Liver (tissue), 9 donors: Measurements from ENCODE around the gene KCNC4. TPM values are rescaled to one million over a fixed set of nuclear protein-coding genes. Genes with fewer than 3 reads are reported as not detected.

Experiments used
- DNase-seq: peaks from one replicate; pipeline ENCODE4 v3.0.0-alpha.2; 2017; ENCODE audit warnings: low spot score
- H3K27ac ChIP-seq, 2 donors: one replicate each; pipeline ENCODE4 v1.7.0; 2013; ENCODE audit warnings: inconsistent platforms in 2 of 2, low read length in 2 of 2, control low read depth in 1 of 2, low read depth in 1 of 2, mild to moderate bottlenecking in 1 of 2
- H3K27me3 ChIP-seq, 4 donors: one replicate each; pipeline versions ENCODE4 v1.6.1 to v1.7.0; 2013; ENCODE audit warnings: low read length in 3 of 4, inconsistent platforms in 1 of 4, mild to moderate bottlenecking in 1 of 4, moderate library complexity in 1 of 4; ENCODE audit not compliant: control insufficient read depth in 4 of 4, insufficient read depth in 4 of 4
- H3K36me3 ChIP-seq, 4 donors: one replicate each; pipeline versions ENCODE4 v1.6.1 to v1.7.0; 2013; ENCODE audit warnings: low read length in 3 of 4, mild to moderate bottlenecking in 3 of 4, low read depth in 1 of 4, moderate library complexity in 1 of 4; ENCODE audit not compliant: control insufficient read depth in 4 of 4, insufficient read depth in 3 of 4
- H3K4me1 ChIP-seq, 4 donors: one replicate each; pipeline versions ENCODE4 v1.6.1 to v1.7.0; 2013; ENCODE audit warnings: low read length in 3 of 4, mild to moderate bottlenecking in 3 of 4, moderate library complexity in 1 of 4; ENCODE audit not compliant: control insufficient read depth in 4 of 4, insufficient read depth in 4 of 4
- H3K4me3 ChIP-seq, 3 donors: one replicate each; pipeline versions ENCODE4 v1.6.1 to v1.7.0; 2013; ENCODE audit warnings: low read length in 3 of 3, control low read depth in 1 of 3, low read depth in 1 of 3, mild to moderate bottlenecking in 1 of 3
- H3K9ac ChIP-seq, 2 donors: one replicate each; pipeline ENCODE4 v1.7.0; 2013; ENCODE audit warnings: low read length in 2 of 2, mild to moderate bottlenecking in 2 of 2, moderate library complexity in 2 of 2, control low read depth in 1 of 2, low read depth in 1 of 2
- H3K9me3 ChIP-seq, 4 donors: one replicate each; pipeline versions ENCODE4 v1.6.1 to v1.7.0; 2013; ENCODE audit warnings: low read length in 3 of 4; ENCODE audit not compliant: control insufficient read depth in 4 of 4
- EGR1 ChIP-seq, 2 donors: IDR thresholded peaks; 2 replicates each; pipeline ENCODE4 v1.6.1; 2016 to 2018; ENCODE audit warnings: antibody characterized with exemption in 2 of 2, low read depth in 2 of 2
- FOXA1 ChIP-seq: IDR thresholded peaks from 2 replicates; pipeline ENCODE4 v1.6.1; 2016; ENCODE audit warnings: antibody characterized with exemption
- FOXA2 ChIP-seq: IDR thresholded peaks from 2 replicates; pipeline ENCODE4 v1.6.1; 2016; ENCODE audit warnings: antibody characterized with exemption
- GABPA ChIP-seq, 2 donors: IDR thresholded peaks in 1 of 2; conservative IDR thresholded peaks in 1 of 2; 2 replicates each; pipeline ENCODE4 v1.6.1; 2016; ENCODE audit warnings: antibody characterized with exemption in 2 of 2, mild to moderate bottlenecking in 1 of 2, moderate library complexity in 1 of 2
- HNF4A ChIP-seq, 2 donors: conservative IDR thresholded peaks; 2 replicates each; pipeline ENCODE4 v1.6.1; 2016; ENCODE audit warnings: antibody characterized with exemption in 2 of 2, mild to moderate bottlenecking in 2 of 2
- HNF4G ChIP-seq: IDR thresholded peaks from 2 replicates; pipeline ENCODE4 v1.6.1; 2016; ENCODE audit warnings: antibody characterized with exemption
- JUND ChIP-seq, 2 donors: IDR thresholded peaks; 2 replicates each; pipeline ENCODE4 v1.6.1; 2016; ENCODE audit warnings: antibody characterized with exemption in 2 of 2
- NR2F2 ChIP-seq: IDR thresholded peaks from 2 replicates; pipeline ENCODE4 v1.6.1; 2016; ENCODE audit warnings: antibody characterized with exemption
- SP1 ChIP-seq: IDR thresholded peaks from 2 replicates; pipeline ENCODE4 v1.6.1; 2018; ENCODE audit warnings: antibody characterized with exemption, mild to moderate bottlenecking
- TAF1 ChIP-seq: conservative IDR thresholded peaks from 2 replicates; pipeline ENCODE4 v1.6.1; 2016; ENCODE audit warnings: antibody characterized with exemption, mild to moderate bottlenecking
- YY1 ChIP-seq: IDR thresholded peaks from 2 replicates; pipeline ENCODE4 v1.6.1; 2016; ENCODE audit warnings: antibody characterized with exemption, mild to moderate bottlenecking
- WGBS: extraction: QIAGEN DNeasy Blood & Tissue Kit; methylation state at CpG from one replicate; pipeline ENCODE4 v1.1.7; 2013; 5-methylcytosine and 5-hydroxymethylcytosine counted together
- polyA plus RNA-seq, 2 donors: library from polyadenylated mRNA; stranded (reverse) in 1 of 2; unstranded in 1 of 2; fragments of 200-250 nt in 1 of 2; fragments of >200 nt in 1 of 2; fragmentation: Nextera tagmentation in 1 of 2; extraction: Ambion mirVana in 1 of 2; gene quantifications; one replicate each; pipeline versions ENCODE4 v1.2.1 to v1.2.3, GENCODE V29; 2013 to 2015
- total RNA-seq, 2 donors: library from RNA; depleted of rRNA; stranded (reverse); fragments of >200 nt; gene quantifications; one replicate each; pipeline ENCODE4 v1.2.3, GENCODE V29; 2014
- TF ChIP-seq, protein P1 (sequence below): IDR thresholded peaks from 2 replicates; pipeline ENCODE4 v1.6.1; 2016; ENCODE audit warnings: antibody characterized with exemption
- TF ChIP-seq, protein P2 (sequence below): IDR thresholded peaks from 2 replicates; pipeline ENCODE4 v1.6.1; 2016; ENCODE audit warnings: antibody characterized with exemption
- TF ChIP-seq, protein P3 (sequence below): IDR thresholded peaks from 2 replicates; pipeline ENCODE4 v1.6.1; 2016; ENCODE audit warnings: antibody characterized with exemption
- TF ChIP-seq, protein P4 (sequence below): IDR thresholded peaks from 2 replicates; pipeline ENCODE4 v1.6.1; 2016; ENCODE audit warnings: antibody characterized with exemption, mild to moderate bottlenecking
- donor health status: healthy.
- donor health status: healthy.
- donor health status: healthy.
- donor health status: healthy.
- donor health status: healthy.

Gene KCNC4
- total and polyA plus RNA-seq, 4 donors, result 0.46 to 2.5 (median 1.5) TPM

DNA sequence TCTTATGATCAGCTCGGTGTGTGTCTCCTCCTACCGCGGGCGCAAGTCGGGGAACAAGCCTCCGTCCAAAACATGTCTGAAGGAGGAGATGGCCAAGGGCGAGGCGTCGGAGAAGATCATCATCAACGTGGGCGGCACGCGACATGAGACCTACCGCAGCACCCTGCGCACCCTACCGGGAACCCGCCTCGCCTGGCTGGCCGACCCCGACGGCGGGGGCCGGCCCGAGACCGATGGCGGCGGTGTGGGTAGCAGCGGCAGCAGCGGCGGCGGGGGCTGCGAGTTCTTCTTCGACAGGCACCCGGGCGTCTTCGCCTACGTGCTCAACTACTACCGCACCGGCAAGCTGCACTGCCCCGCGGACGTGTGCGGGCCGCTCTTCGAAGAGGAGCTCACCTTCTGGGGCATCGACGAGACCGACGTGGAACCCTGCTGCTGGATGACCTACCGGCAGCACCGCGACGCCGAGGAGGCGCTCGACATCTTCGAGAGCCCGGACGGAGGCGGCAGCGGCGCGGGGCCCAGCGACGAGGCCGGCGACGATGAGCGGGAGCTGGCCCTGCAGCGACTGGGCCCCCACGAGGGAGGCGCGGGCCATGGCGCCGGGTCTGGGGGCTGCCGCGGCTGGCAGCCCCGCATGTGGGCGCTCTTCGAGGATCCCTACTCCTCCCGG is 1.5 kb downstream of the KCNC4 start:
- Histone ChIP-seq H3K4me3 (peak overlapping the region in 2 of 3 donors; percentile 48 to 67), H3K27me3 (peaks cover 0 to 2% (median 0%) of the 10 kb centered on the region in 4 donors), H3K27ac (no peak overlapping the region), H3K9me3 (no peaks in the 10 kb centered on the region), H3K36me3 (no peaks in the 10 kb centered on the region), H3K4me1 (peaks cover 0 to 18% (median 8%) of the 10 kb centered on the region in 4 donors), H3K9ac (no peak overlapping the region)
- 18% methylated on average over 81 of the region's 81 CpGs for WGBS
- no peak for DNase-seq
- TF ChIP-seq, protein P1, sequence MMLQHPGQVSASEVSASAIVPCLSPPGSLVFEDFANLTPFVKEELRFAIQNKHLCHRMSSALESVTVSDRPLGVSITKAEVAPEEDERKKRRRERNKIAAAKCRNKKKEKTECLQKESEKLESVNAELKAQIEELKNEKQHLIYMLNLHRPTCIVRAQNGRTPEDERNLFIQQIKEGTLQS, result no peak
- TF ChIP-seq EGR1 (IDR thresholded peaks at IDR 0.05; ENCODE audit: low read depth in 2 of 2), result no peak
- TF ChIP-seq, protein P2, sequence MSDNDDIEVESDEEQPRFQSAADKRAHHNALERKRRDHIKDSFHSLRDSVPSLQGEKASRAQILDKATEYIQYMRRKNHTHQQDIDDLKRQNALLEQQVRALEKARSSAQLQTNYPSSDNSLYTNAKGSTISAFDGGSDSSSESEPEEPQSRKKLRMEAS, result no peak
- no peak for TF ChIP-seq FOXA2
- TF ChIP-seq HNF4A (conservative IDR thresholded peaks at IDR 0.05), result no peak

DNA sequence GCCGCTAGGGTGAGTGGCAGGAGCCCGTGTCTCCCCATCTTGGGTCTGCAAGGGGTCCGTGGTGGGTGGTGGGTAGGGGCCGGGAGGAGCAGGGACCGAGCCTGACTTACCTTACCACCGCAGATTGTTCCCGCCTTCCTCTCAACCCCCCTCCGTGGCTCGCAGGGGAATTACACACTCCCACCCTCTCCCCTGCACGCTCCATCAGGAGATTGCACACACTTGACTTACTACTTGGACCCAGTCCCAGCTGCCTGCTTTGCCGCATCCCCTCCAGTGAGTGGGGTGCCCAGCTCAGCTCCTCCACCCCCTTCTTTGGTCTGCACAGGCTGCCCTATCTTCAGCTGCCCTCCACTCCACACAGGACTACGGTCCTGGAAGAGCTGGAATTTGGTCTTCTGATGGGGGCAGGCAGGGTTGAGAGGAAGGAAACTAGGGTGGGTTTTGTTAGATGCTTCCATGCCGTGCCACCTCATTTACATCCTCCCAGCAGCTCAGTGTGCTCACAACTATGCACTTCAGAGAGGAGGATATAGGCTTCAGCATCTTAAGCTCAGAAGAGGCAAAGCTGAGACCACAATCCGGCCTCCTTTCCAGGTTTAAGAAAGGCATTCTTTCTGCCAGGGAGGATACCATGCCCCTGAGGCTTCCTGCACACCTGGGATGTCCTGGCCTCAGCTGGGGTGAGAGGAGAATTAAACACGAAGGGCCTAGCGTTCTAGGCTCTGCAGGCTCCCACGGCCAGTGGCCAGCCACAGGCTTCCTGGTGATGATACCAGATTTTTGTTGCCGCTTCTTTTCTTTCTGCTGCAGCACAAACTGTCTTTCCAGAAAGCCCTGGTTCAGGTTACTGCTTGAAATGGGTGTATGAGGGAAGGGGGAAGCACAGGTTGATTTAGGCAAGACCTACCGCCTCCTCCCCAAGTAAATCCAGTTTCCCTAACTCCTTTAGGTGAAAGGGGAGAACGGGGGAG is 2.3 kb downstream of the KCNC4 start:
- peaks cover 0 to 2% (median 0%) of the 10 kb centered on the region in 4 donors for H3K27me3 ChIP-seq
- peaks cover 0 to 18% (median 8%) of the 10 kb centered on the region in 4 donors for H3K4me1 ChIP-seq
- WGBS, result 57% methylated on average over 20 of the region's 20 CpGs
- TF ChIP-seq FOXA2 (no peak), GABPA (IDR thresholded peaks at IDR 0.05 in 1 of 2, conservative IDR thresholded peaks at IDR 0.05 in 1 of 2) (no peak)
- TF ChIP-seq, protein P1, result no peak
- no peak overlapping the region for H3K27ac ChIP-seq
- H3K9me3 ChIP-seq, result no peaks in the 10 kb centered on the region
- H3K36me3 ChIP-seq, result no peaks in the 10 kb centered on the region
- H3K4me3 ChIP-seq, result peak overlapping the region in 1 of 3 donors; percentile 67
- DNase-seq, result no peak
- no peak overlapping the region for H3K9ac ChIP-seq

DNA sequence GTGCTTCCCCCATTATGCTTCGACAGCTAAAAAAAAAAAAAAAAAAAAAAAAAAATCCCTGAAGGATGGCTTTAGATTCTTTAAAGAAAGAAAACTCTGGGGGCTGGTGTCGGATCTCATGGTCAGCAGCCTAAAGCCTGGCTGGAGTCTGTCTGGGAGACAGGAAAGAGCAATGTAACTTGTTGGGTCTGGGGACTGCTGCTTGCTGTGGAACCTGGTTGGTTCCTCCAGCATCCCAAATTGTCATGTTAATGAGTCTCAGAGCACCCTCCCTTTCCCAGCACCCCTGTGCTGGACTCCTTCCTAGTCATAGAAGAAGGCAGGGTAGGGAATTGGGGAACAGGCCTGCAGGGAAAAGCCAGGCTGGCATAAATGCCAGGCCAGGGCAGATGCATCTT is 3.0 kb downstream of the KCNC4 start:
- Histone ChIP-seq H3K36me3 (no peaks in the 10 kb centered on the region), H3K4me1 (peaks cover 0 to 18% (median 8%) of the 10 kb centered on the region in 4 donors), H3K9ac (no peak overlapping the region), H3K4me3 (no peak overlapping the region), H3K27me3 (peaks cover 0 to 2% (median 0%) of the 10 kb centered on the region in 4 donors), H3K9me3 (no peaks in the 10 kb centered on the region), H3K27ac (no peak overlapping the region)
- no peak for DNase-seq
- 87% methylated on average over 2 of the region's 2 CpGs for WGBS
- TF ChIP-seq, protein P3, sequence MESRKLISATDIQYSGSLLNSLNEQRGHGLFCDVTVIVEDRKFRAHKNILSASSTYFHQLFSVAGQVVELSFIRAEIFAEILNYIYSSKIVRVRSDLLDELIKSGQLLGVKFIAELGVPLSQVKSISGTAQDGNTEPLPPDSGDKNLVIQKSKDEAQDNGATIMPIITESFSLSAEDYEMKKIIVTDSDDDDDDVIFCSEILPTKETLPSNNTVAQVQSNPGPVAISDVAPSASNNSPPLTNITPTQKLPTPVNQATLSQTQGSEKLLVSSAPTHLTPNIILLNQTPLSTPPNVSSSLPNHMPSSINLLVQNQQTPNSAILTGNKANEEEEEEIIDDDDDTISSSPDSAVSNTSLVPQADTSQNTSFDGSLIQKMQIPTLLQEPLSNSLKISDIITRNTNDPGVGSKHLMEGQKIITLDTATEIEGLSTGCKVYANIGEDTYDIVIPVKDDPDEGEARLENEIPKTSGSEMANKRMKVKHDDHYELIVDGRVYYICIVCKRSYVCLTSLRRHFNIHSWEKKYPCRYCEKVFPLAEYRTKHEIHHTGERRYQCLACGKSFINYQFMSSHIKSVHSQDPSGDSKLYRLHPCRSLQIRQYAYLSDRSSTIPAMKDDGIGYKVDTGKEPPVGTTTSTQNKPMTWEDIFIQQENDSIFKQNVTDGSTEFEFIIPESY, result no peak
- TF ChIP-seq JUND (IDR thresholded peaks at IDR 0.05) (no peak), EGR1 (IDR thresholded peaks at IDR 0.05; ENCODE audit: low read depth in 2 of 2) (no peak), HNF4G (no peak), YY1 (no peak), NR2F2 (no peak), FOXA2 (no peak), FOXA1 (no peak), GABPA (IDR thresholded peaks at IDR 0.05 in 1 of 2, conservative IDR thresholded peaks at IDR 0.05 in 1 of 2) (no peak), TAF1 (no peak), SP1 (no peak), HNF4A (conservative IDR thresholded peaks at IDR 0.05) (no peak)
- TF ChIP-seq, protein P2, result no peak
- TF ChIP-seq, protein P4, sequence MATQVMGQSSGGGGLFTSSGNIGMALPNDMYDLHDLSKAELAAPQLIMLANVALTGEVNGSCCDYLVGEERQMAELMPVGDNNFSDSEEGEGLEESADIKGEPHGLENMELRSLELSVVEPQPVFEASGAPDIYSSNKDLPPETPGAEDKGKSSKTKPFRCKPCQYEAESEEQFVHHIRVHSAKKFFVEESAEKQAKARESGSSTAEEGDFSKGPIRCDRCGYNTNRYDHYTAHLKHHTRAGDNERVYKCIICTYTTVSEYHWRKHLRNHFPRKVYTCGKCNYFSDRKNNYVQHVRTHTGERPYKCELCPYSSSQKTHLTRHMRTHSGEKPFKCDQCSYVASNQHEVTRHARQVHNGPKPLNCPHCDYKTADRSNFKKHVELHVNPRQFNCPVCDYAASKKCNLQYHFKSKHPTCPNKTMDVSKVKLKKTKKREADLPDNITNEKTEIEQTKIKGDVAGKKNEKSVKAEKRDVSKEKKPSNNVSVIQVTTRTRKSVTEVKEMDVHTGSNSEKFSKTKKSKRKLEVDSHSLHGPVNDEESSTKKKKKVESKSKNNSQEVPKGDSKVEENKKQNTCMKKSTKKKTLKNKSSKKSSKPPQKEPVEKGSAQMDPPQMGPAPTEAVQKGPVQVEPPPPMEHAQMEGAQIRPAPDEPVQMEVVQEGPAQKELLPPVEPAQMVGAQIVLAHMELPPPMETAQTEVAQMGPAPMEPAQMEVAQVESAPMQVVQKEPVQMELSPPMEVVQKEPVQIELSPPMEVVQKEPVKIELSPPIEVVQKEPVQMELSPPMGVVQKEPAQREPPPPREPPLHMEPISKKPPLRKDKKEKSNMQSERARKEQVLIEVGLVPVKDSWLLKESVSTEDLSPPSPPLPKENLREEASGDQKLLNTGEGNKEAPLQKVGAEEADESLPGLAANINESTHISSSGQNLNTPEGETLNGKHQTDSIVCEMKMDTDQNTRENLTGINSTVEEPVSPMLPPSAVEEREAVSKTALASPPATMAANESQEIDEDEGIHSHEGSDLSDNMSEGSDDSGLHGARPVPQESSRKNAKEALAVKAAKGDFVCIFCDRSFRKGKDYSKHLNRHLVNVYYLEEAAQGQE, result no peak
- TF ChIP-seq, protein P1, result no peak
